ENCODE measurements around the gene SLC24A4. TPM values are rescaled to one million over a fixed set of nuclear protein-coding genes. Genes with fewer than 3 reads are reported as not detected.

The SLC24A4 gene
- total RNA-seq, 1 donor from 2014 or later, result not detected

- H3K36me3 Mint-ChIP-seq, result no peaks in the 10 kb centered on the region
- H3K27me3 Mint-ChIP-seq (ENCODE audit: low read depth), result peaks cover 66% of the 10 kb centered on the region
- no peak overlapping the region for H3K27ac Mint-ChIP-seq
- H3K4me1 Mint-ChIP-seq, result peaks cover 7% of the 10 kb centered on the region
- no peaks in the 10 kb centered on the region for H3K9me3 Mint-ChIP-seq
- TF ChIP-seq CTCF (IDR thresholded peaks at IDR 0.05; ENCODE audit: unreplicated experiment), result no peak
- no peak overlapping the region for H3K4me3 Mint-ChIP-seq
- DNase-seq (ENCODE audit: low spot score in 2 of 2, unreplicated experiment in 2 of 2), result no peak
Observed at GRCh38 chr14:92292673-92293072, 30.3 kb upstream of the SLC24A4 start.

- no peak overlapping the region for H3K4me3 Mint-ChIP-seq
Observed at GRCh38 chr14:92294506-92294905, 28.5 kb upstream of the SLC24A4 start.

GRCh38 chr14:92297818-92298595 is 25.0 kb upstream of the SLC24A4 start:
- no peaks in the 10 kb centered on the region for H3K4me1 Mint-ChIP-seq
- H3K9me3 Mint-ChIP-seq, result no peaks in the 10 kb centered on the region
- H3K27ac Mint-ChIP-seq, result no peak overlapping the region
- no peak for TF ChIP-seq CTCF (IDR thresholded peaks at IDR 0.05; ENCODE audit: unreplicated experiment)
- H3K4me3 Mint-ChIP-seq, result no peak overlapping the region
- DNase-seq (ENCODE audit: low spot score in 2 of 2, unreplicated experiment in 2 of 2), result no peak
- peaks cover 78% of the 10 kb centered on the region for H3K27me3 Mint-ChIP-seq (ENCODE audit: low read depth)
- H3K36me3 Mint-ChIP-seq, result no peaks in the 10 kb centered on the region

More at GRCh38 chr14:92294506-92294905, 28.5 kb upstream of the SLC24A4 start:
- no peaks in the 10 kb centered on the region for H3K9me3 Mint-ChIP-seq
- H3K27ac Mint-ChIP-seq, result no peak overlapping the region
- no peak for DNase-seq (ENCODE audit: low spot score in 2 of 2, unreplicated experiment in 2 of 2)
- peaks cover 70% of the 10 kb centered on the region for H3K27me3 Mint-ChIP-seq (ENCODE audit: low read depth)
- no peaks in the 10 kb centered on the region for H3K4me1 Mint-ChIP-seq
- no peaks in the 10 kb centered on the region for H3K36me3 Mint-ChIP-seq
- TF ChIP-seq CTCF (IDR thresholded peaks at IDR 0.05; ENCODE audit: unreplicated experiment), result no peak

- H3K9me3 Mint-ChIP-seq, result no peaks in the 10 kb centered on the region
- no peak for TF ChIP-seq CTCF (IDR thresholded peaks at IDR 0.05; ENCODE audit: unreplicated experiment)
- no peak overlapping the region for H3K27ac Mint-ChIP-seq
- H3K4me1 Mint-ChIP-seq, result no peaks in the 10 kb centered on the region
- no peak overlapping the region for H3K4me3 Mint-ChIP-seq
- no peaks in the 10 kb centered on the region for H3K36me3 Mint-ChIP-seq
- H3K27me3 Mint-ChIP-seq (ENCODE audit: low read depth), result peaks cover 80% of the 10 kb centered on the region
- no peak for DNase-seq (ENCODE audit: low spot score in 2 of 2, unreplicated experiment in 2 of 2)
Observed at GRCh38 chr14:92302481-92302880, 20.5 kb upstream of the SLC24A4 start.

- Mint-ChIP-seq H3K9me3 (no peaks in the 10 kb centered on the region), H3K27me3 (ENCODE audit: low read depth) (peaks cover 58% of the 10 kb centered on the region), H3K4me1 (no peaks in the 10 kb centered on the region), H3K4me3 (no peak overlapping the region), H3K27ac (no peak overlapping the region), H3K36me3 (no peaks in the 10 kb centered on the region)
- no peak for TF ChIP-seq CTCF (IDR thresholded peaks at IDR 0.05; ENCODE audit: unreplicated experiment)
- no peak for DNase-seq (ENCODE audit: low spot score in 2 of 2, unreplicated experiment in 2 of 2)
Observed at GRCh38 chr14:92308716-92309115, 14.2 kb upstream of the SLC24A4 start.
